PC-9 (cell line): ENCODE results near the gene ALK. TPM values are rescaled to one million over a fixed set of nuclear protein-coding genes. Genes with fewer than 3 reads are reported as not detected.

Experiments used
- BruUV-seq: library from RNA; stranded (reverse); fragments of 400-500 nt; replicated peaks from 2 replicates; lab custom pipeline; 2021; lab: Mats Ljungman, UMichigan
- CTCF ChIA-PET: fragments of 300-600 bp; sonication (Branson Sonifier 250); formaldehyde crosslinking; loops from one replicate; lab custom pipeline; 2022; ENCODE audit warnings: antibody characterized with exemption; lab: Charles Lee
- POLR2A ChIA-PET: fragments of 300-600 bp; sonication (Branson Sonifier 250); formaldehyde crosslinking; loops from one replicate; lab custom pipeline; 2022; ENCODE audit warnings: antibody characterized with exemption; ENCODE audit not compliant: unreplicated experiment; lab: Charles Lee
- DNase-seq, 2 experiments: peaks; one replicate each; pipeline versions ENCODE4 v3.0.0 to v3.0.0-alpha.2; 2015 to 2022; ENCODE audit warnings: mixed read lengths in 1 of 2
- H2AFZ ChIP-seq: fragments of 200-600 bp; sonication (generic); 2 replicates; pipeline ENCODE4 v1.8.1; 2017; ENCODE audit warnings: antibody characterized with exemption
- H3F3A ChIP-seq: fragments of 200-600 bp; sonication (generic); 2 replicates; pipeline ENCODE4 v1.8.1; 2017; ENCODE audit warnings: antibody characterized with exemption, mild to moderate bottlenecking, low read depth; ENCODE audit not compliant: insufficient read depth
- H3K27ac ChIP-seq: fragments of 200-600 bp; sonication (generic); 2 replicates; pipeline ENCODE4 v1.6.1; 2016; ENCODE audit warnings: mixed run types
- H3K27me3 ChIP-seq: fragments of 200-600 bp; sonication (generic); 2 replicates; pipeline ENCODE4 v1.6.1; 2016; ENCODE audit warnings: low read depth, mixed run types; ENCODE audit not compliant: insufficient read depth
- H3K36me3 ChIP-seq: fragments of 200-600 bp; sonication (generic); 2 replicates; pipeline ENCODE4 v1.6.1; 2016; ENCODE audit warnings: low read depth, mixed run types
- H3K4me1 ChIP-seq: fragments of 200-600 bp; sonication (generic); replicated peaks from 2 replicates; pipeline ENCODE4 v1.6.1; 2016; ENCODE audit warnings: mixed run types; ENCODE audit not compliant: insufficient read depth
- H3K4me2 ChIP-seq: fragments of 200-600 bp; sonication (generic); 2 replicates; pipeline ENCODE4 v1.6.1; 2017; ENCODE audit warnings: mixed run types
- H3K4me3 ChIP-seq: fragments of 200-600 bp; sonication (generic); 2 replicates; pipeline ENCODE4 v1.6.1; 2016; ENCODE audit warnings: mixed run types
- H3K79me2 ChIP-seq: fragments of 200-600 bp; sonication (generic); 2 replicates; pipeline ENCODE4 v1.6.1; 2017; ENCODE audit warnings: low read depth, mixed run types
- H3K9me2 ChIP-seq: fragments of 200-600 bp; sonication (generic); 2 replicates; pipeline ENCODE4 v1.8.1; 2017; ENCODE audit warnings: mild to moderate bottlenecking; ENCODE audit not compliant: insufficient read depth
- H3K9me3 ChIP-seq: fragments of 200-600 bp; sonication (generic); 2 replicates; pipeline ENCODE4 v1.8.1; 2016; ENCODE audit warnings: low read depth; ENCODE audit not compliant: insufficient read depth
- H4K20me1 ChIP-seq: fragments of 200-600 bp; sonication (generic); 2 replicates; pipeline ENCODE4 v1.8.1; 2017; ENCODE audit not compliant: insufficient read depth
- CTCF ChIP-seq: fragments of 200-600 bp; sonication (generic); conservative IDR thresholded peaks from 2 replicates; pipeline ENCODE4 v1.6.1; 2017; ENCODE audit warnings: mixed run types, antibody characterized with exemption, mild to moderate bottlenecking, moderate library complexity
- EZH2 ChIP-seq: fragments of 200-600 bp; sonication (generic); IDR thresholded peaks from 2 replicates; pipeline ENCODE4 v1.8.0; 2017; ENCODE audit warnings: antibody characterized with exemption, low read depth
- intact Hi-C: fragments of 100-400 bp; cut with micrococcal nuclease; formaldehyde crosslinking; loops from one replicate; pipeline ENCODE4 v1.10.0; 2022; ENCODE audit not compliant: unreplicated experiment
- total RNA-seq: library from RNA; stranded (reverse); gene quantifications from 2 replicates; pipeline ENCODE4 v1.2.3, GENCODE V29; 2021

Gene ALK
- total RNA-seq, 1 experiment from 2014 or later: not detected

GRCh38 chr2:29290293-29291047 is 630.9 kb downstream of the ALK start:
- Histone ChIP-seq H3K9me2 (no peaks in the 10 kb centered on the region; the same call in 1 of the 2 replicates), H3K79me2 (no peaks in the 10 kb centered on the region), H3K9me3 (no peaks in the 10 kb centered on the region), H4K20me1 (no peaks in the 10 kb centered on the region), H3F3A (no peaks in the 10 kb centered on the region), H3K4me2 (no peak overlapping the region), H3K36me3 (no peaks in the 10 kb centered on the region), H3K4me1 (no peaks in the 10 kb centered on the region), H3K4me3 (no peak overlapping the region), H2AFZ (no peak overlapping the region), H3K27me3 (peaks cover 75% of the 10 kb centered on the region), H3K27ac (no peak overlapping the region)
- TF ChIP-seq EZH2 (no peak), CTCF (no peak)
- no peak for DNase-seq
- BruUV-seq: no TSS peak
- CTCF ChIA-PET: no interaction called here
- intact Hi-C loops: no loop called here
- POLR2A ChIA-PET: interaction anchor here (0.6 kb wide), 1 partner anchor 24 kb away, joined by 3 read pairs; no protein-coding TSS in a partner anchor

- no peaks in the 10 kb centered on the region for H4K20me1 ChIP-seq
- H3K9me3 ChIP-seq: no peaks in the 10 kb centered on the region
- TF ChIP-seq CTCF (no peak), EZH2 (no peak)
- no peak for DNase-seq
- H3K4me3 ChIP-seq: no peak overlapping the region
- H3K4me1 ChIP-seq: no peaks in the 10 kb centered on the region
- H2AFZ ChIP-seq: no peak overlapping the region
- no peaks in the 10 kb centered on the region for H3K9me2 ChIP-seq
- no peaks in the 10 kb centered on the region for H3K79me2 ChIP-seq
- no TSS peak for BruUV-seq
- no peak overlapping the region for H3K4me2 ChIP-seq
- H3K27me3 ChIP-seq: peaks cover 92% of the 10 kb centered on the region
- intact Hi-C loops: no loop called here
- CTCF ChIA-PET: no interaction called here
- no peaks in the 10 kb centered on the region for H3F3A ChIP-seq
- no peaks in the 10 kb centered on the region for H3K36me3 ChIP-seq
- POLR2A ChIA-PET: interaction anchor here (0.6 kb wide), 1 partner anchor 12 kb away, joined by 3 read pairs; no protein-coding TSS in a partner anchor
- H3K27ac ChIP-seq: no peak overlapping the region
These were observed 636.7 kb downstream of the ALK start for GRCh38 chr2:29284671-29285070.

GRCh38 chr2:29281916-29282247 is 639.5 kb downstream of the ALK start:
- Histone ChIP-seq H3K9me3 (no peaks in the 10 kb centered on the region), H2AFZ (no peak overlapping the region), H3K9me2 (no peaks in the 10 kb centered on the region), H3K79me2 (no peaks in the 10 kb centered on the region), H3K4me2 (0 out of 2 replicates have a peak overlapping the region, but pooled peaks have one; percentile 13), H3K27ac (no peak overlapping the region), H3K36me3 (no peaks in the 10 kb centered on the region), H3F3A (no peaks in the 10 kb centered on the region), H3K27me3 (peaks cover 96% of the 10 kb centered on the region), H3K4me1 (no peaks in the 10 kb centered on the region), H3K4me3 (no peak overlapping the region), H4K20me1 (no peaks in the 10 kb centered on the region)
- ChIA-PET CTCF (no interaction called here), POLR2A (no interaction called here)
- no TSS peak for BruUV-seq
- intact Hi-C loops: loop anchor here (1.0 kb wide), 1 partner anchor 49 kb away; no protein-coding TSS in a partner anchor
- TF ChIP-seq CTCF: no peak
- no peak for TF ChIP-seq EZH2
- no peak for DNase-seq
